GM21367 (cell line): ENCODE results near the gene NCOA7.
"Not testable (repeated sequence)": the region's sequence is repeated elsewhere in the genome, so short reads cannot be mapped to it uniquely, and the experiment has no call there.

Experiments used
- ATAC-seq: cut with Tn5 transposase; IDR thresholded peaks from one replicate; pipeline ENCODE4 v1.9.1; 2021; ENCODE audit not compliant: unreplicated experiment

Gene NCOA7

DNA sequence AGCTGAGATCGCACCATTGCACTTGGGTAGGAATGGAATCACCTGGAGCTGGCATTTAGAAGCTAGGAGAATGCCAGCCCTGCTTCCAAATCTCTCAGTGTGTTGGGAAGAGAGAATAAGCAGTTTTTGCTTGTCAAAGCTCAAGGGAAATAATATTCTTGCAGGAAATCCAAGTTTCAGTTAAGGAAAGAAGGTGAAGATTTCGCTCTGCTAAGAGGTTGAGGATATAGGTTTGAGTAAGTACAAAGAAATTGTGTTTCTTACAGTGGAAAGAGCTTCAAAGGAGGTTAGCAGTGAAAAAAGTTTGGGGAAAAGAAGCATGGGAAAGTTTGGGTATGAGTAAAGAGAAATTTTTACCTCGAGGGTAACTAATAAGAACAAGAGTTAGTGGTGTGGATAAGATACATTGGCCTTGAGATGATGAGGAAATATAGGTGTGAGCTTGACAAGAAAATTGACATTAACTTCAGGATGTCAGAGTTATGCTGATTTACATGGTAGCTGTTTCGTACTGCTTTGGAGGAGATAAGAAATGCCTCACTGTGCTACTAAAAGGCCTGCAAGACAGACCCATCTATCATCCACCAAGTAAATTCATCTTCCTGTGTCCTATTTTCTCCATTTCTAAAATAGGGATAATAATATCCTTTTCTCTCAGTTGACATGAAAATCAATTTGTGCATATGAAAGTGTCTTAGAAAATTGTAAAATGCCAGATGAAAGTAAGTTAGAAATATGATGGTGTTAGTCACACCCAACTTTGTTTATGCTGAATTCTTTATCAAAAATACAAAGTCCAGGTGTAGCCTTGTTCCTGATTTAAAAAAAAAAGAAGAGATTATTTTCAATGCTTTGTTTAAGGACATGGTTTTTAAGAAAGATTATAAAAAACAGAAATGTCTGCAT, 153.0 kb downstream of the NCOA7 start:
- ATAC-seq: no peak

- ATAC-seq: no peak
These were observed 153.7 kb downstream of the NCOA7 start for GRCh38 chr6:125944434-125944816.

DNA sequence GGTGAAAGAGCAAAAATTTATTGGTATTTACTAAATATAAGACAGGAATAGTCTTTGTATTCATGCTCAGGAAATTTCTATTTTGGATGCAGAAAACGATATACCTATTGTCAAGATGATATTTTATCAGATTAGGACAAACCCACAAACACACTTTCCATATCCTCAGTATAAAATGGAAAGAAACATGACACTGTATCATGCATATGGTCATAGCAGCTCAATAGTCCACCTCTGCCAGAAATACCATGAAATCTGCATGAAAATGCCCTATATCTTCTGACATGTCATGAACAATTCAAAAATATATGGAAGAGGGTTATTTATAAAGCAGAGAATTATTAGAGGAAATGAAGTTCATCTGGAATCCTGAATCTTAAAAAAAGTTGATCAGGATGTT, 154.1 kb downstream of the NCOA7 start:
- no peak for ATAC-seq

DNA sequence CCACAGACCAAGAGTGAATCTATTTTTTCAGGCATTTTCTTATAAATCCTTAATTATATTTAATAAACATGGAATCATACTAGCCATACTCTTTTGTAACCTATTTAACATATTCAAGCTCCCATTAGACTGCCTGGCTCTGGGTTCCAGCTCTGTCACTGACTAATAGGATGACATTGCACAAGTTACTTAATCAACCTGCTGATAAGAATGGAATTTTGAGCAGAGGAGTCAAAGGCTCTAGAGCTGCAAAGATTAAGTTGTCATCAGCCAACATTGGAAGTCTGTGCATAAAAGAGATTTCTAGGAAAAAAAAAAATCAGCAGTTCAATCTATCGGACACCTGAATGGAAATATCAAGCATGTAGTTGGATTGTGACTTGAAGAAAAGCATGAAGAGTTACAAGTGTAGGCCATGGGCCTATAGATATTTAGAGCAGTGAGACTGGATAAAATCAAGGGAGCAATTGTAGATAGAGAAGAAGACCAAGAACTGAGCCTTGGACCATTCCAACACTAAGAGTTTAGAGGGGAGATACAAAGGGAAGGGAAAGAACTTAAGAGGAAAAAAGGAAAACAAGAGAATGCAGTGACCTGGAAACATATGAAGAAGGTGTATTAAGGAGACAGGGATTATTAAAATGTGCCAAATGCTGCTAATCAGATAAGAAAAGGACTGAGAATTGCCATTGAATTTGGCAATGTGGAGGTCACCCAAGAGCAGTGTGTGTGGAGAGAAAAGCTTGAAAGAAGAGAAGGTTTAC, 154.8 kb downstream of the NCOA7 start:
- no peak for ATAC-seq

DNA sequence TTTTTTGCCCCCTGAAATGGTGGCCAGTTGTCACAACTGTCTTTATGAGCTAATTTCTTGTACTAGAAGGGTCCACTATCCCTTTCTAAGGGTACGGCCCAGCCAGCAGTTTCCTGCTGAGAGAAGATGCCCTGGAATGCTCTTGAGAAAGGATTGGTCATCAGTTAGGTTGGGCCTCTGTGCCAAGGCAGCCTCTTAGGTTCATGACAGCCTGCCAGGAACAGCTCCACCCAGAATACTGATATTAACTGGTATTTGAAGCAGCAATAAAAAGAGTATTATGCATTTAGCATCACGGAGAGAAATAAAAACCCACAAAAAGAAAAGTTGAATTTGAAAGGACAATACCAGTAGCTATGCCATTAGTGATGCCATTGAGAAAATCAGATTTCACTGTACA, 156.9 kb downstream of the NCOA7 start:
- ATAC-seq: no peak

GRCh38 chr6:125948455-125948854, 157.7 kb downstream of the NCOA7 start:
- no peak for ATAC-seq

- ATAC-seq: no peak
These were observed 158.3 kb downstream of the NCOA7 start for GRCh38 chr6:125949069-125949468.

GRCh38 chr6:125950293-125950692, 159.5 kb downstream of the NCOA7 start:
- no peak for ATAC-seq

DNA sequence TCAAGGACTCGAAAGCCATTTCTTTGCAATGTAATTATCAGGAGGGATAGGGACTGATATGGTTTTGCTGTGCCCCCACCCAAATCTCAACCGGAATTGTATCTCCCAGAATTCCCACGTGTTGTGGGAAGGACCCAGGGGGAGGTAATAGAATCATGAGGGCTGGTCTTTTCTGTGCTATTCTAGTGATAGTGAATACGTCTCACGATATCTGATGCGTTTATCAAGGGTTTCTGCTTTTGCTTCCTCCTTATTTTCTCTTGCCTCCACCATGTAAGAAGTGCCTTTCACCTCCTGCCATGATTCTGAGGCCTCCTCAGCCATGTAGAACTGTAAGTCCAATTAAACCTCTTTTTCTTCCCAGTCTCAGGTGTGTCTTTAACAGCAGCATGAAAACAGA, 160.0 kb downstream of the NCOA7 start:
- not testable (repeated sequence) for ATAC-seq

DNA sequence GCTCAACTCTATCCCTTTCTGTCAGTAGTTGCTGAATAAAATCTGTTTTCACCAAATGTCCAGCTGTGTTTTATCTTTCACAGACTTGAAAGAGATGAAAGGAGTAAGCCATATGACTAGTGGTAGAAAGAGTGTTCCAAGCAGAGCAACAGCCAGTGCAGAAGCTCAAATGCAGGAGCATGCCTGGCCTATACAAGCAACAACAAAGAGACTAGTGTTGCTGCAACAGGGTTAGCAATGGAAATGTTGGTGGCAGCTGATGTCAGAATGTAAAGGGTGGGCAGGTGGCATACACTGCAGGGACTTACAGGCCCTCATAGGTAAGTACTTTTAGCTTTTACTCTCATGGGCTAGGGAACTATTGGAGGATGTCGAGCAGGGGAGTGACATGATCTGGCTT, 160.6 kb downstream of the NCOA7 start:
- no peak for ATAC-seq

GRCh38 chr6:125952764-125953501, 162.2 kb downstream of the NCOA7 start:
- no peak for ATAC-seq

- no peak for ATAC-seq
These were observed 162.7 kb downstream of the NCOA7 start for GRCh38 chr6:125953502-125953875.

GRCh38 chr6:125954735-125955339, 164.1 kb downstream of the NCOA7 start:
- no peak for ATAC-seq

- ATAC-seq: no peak
These were observed 165.2 kb downstream of the NCOA7 start for GRCh38 chr6:125955973-125956372.

DNA sequence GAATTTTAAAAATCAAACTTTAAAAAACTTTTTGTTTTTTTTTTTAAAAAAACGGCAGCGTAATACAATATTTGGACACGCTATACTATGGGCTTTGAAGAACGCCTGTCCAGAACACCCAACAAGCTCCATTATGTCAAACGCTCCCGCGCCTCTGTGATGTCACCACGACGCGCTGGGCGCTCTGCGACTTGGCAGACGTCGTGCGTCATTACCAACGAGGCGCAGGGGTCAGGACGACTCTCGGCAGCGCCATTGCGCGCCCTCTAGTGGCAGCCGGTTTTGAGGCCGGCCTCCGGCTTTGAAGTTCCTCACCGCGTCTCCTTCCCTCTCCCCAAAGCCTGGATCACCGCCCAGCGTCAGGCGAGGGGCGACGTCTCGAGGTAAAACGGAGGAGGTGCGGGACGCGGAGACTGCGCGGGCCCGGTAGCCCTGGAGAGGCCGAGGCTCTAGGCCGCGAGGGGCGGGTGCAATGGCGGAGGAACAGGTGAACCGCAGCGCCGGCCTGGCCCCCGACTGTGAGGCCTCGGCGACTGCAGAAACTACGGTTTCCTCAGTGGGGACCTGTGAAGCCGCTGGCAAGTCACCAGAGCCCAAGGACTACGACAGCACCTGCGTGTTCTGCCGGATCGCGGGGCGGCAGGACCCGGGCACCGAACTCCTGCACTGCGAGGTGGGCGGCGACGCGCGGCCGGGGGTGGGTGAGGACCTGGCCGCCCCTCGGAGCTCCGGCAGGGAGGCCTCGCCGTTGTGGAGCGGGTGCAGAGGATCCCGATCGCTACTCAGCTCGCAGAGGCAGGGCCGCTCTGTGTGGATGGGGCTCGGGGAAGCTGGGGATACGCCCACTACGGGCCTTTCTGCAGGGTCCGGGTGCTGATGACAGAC, 166.0 kb downstream of the NCOA7 start, which contains the start of gene HINT3:
Gene HINT3 (plus strand): TSS at position 265 of the 885 bp plus-strand sequence. CDS start 208 bp downstream, at position 473.
- peak; percentile 95 for ATAC-seq

DNA sequence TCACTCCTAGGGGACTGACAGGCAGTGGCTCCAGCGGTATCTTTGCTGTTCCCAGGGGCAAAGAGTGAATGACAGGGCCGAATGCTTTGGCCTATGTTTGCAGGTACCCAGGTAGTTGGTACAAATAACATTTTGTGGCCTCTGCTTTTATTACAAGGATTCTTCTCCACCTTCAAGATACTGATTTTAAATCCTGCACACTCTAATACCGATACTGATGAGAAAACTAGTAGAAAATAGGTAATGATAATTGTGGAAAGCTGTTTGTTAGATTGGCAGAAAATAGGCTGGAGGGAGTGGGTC, 166.6 kb downstream of the NCOA7 start:
- no peak for ATAC-seq

GRCh38 chr6:125957845-125958244, 167.1 kb downstream of the NCOA7 start:
- no peak for ATAC-seq

DNA sequence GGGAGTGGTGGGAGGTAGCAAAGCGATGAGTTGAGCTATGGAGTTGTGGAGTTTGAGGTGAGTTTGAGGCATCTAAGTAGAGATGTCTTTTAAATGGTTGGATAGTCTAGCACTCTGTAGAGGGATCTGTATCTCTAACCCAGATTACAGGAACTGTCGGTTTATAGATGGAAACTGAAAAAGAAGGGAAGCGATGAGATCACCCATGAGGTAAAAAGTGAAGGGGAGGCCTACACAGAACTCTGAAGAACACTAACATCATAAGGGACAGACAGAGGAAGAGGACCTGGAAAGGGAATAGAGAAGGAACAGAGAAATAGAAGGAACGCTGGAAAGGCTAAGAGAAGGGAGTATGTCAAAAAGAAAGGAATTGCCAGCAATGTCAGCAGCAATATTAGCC, 168.3 kb downstream of the NCOA7 start:
- no peak for ATAC-seq

DNA sequence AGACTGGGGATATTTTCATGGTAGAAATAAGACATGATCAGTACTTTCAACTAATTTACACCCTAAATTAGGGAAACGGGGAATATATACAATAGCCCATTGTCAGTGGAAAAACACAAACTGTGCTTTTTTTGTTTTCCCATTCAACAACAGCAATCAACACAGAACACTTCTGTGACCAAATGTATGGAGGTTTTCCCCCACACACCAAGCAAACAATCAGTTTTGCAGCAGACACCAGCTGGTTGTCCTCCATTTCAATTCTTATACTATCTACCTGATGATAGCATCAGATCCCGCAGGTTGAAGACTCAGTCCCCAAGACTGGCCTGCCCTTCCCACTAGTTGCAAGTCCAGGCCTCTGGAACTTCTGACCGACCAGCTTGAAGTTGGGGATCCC, 170.4 kb downstream of the NCOA7 start:
- no peak for ATAC-seq

GRCh38 chr6:125962900-125963497, 172.2 kb downstream of the NCOA7 start:
- no peak for ATAC-seq
